GM21360 (cell line): ENCODE measurements around the gene BCAP31.

Source experiments
- ATAC-seq: cut with Tn5 transposase; IDR thresholded peaks from one replicate; pipeline ENCODE4 v1.9.1; 2021; ENCODE audit warnings: mild to moderate bottlenecking, moderate library complexity; ENCODE audit not compliant: unreplicated experiment

BCAP31 gene

GRCh38 chrX:153659268-153659667 is 64.9 kb downstream of the BCAP31 start:
- ATAC-seq = no peak

- ATAC-seq = no peak
Measured at GRCh38 chrX:153657161-153657560, 67.0 kb downstream of the BCAP31 start.

GRCh38 chrX:153653556-153653955 is 70.6 kb downstream of the BCAP31 start:
- ATAC-seq = no peak

- ATAC-seq = no peak
Measured at GRCh38 chrX:153651540-153652079, 72.6 kb downstream of the BCAP31 start.

- ATAC-seq = no peak
Measured at GRCh38 chrX:153650959-153651358, 73.2 kb downstream of the BCAP31 start.
